ENCODE data around the gene MLLT10.

DNA sequence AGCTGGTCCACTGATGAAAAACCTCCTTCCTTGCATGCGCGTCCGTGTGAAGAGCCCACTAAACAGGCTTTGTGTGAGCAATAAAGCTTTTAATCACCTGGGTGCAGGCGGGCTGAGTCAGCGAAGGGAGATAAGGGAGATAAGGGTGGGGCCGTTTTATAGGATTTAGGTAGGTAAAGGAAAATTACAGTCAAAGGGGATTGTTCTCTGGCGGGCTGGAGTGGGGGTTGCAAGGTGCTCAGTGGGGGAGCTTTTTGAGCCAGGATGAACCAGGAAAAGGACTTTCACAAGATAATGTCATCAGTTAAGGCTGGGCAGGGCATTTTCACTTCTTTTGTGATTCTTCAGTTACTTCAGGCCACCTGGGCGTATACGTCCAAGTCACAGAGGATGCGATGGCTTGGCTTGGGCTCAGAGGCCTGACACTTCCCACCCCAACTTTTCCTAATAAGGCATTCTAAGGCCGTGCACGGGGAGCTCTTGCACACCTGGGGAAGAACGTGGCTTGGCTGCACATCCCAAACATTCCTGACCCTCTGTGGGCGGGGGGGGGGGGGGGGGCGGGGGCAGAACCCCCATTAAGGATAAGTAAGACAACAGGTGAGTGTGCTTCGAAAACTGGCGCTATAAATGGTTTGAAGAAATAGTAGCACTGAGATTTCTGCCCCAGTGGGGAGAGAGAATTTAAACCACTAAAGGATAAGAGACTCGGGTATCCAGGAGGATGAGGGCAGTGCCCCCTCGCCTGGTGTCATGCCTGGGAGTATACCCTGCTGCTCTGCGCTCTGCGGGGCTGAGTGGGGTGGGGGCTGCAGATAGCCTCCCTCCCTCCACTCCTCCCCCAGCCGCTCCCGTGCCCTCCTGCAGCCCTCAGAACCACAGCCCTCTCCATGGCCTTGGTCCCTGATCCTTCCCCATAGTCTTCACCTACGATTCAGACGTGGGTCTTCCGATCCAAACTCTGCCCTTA, 217.6 kb downstream of the MLLT10 start:
- TF ChIP-seq, protein P1, sequence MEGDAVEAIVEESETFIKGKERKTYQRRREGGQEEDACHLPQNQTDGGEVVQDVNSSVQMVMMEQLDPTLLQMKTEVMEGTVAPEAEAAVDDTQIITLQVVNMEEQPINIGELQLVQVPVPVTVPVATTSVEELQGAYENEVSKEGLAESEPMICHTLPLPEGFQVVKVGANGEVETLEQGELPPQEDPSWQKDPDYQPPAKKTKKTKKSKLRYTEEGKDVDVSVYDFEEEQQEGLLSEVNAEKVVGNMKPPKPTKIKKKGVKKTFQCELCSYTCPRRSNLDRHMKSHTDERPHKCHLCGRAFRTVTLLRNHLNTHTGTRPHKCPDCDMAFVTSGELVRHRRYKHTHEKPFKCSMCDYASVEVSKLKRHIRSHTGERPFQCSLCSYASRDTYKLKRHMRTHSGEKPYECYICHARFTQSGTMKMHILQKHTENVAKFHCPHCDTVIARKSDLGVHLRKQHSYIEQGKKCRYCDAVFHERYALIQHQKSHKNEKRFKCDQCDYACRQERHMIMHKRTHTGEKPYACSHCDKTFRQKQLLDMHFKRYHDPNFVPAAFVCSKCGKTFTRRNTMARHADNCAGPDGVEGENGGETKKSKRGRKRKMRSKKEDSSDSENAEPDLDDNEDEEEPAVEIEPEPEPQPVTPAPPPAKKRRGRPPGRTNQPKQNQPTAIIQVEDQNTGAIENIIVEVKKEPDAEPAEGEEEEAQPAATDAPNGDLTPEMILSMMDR (conservative IDR thresholded peaks at IDR 0.05) = no peak
- TF ChIP-seq EZH2 (IDR thresholded peaks at IDR 0.05; ENCODE audit: low read depth) = no peak

Data from PC-9 (cell line).